ENCODE results near the gene RABIF. TPM values are rescaled to one million over a fixed set of nuclear protein-coding genes. Genes with fewer than 3 reads are reported as not detected.

RABIF gene
- total RNA-seq, 1 experiment from 2014 or later = 9.6 TPM

DNA sequence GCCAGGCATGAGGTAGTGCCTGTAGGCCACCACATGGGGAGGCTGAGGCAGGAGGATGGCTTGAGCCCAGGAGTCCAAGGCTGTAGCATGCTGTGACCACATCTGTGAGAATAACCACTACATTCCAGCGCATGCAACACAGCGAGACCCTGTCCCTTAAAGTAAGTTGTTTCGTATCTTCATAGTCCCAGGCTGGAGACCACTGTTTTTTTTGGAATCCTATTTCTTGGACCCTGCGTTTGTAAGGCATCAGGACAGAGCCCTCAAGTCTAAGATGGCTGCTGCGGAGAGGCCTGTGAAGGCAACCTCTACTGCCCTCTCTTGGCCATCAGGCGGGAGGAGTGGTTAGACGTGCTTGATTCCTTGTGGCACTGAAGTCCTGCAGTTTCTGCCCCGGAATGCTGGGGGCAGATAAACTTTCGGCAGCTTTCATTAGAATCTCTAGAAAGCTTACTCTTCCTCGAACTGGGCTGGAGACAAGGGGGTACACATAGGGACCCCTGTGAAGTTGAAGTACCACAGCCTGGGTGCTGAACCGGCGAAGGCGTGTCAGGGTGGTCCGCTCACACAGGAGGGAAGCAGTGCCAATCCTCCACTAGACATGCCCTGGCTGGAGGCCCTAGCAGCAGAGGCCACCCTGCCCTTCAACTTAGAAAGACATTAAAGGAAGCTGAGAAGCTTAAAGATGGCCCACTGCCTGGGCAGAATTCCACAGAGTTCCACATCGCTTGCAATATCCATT, 36.6 kb downstream of the RABIF start:
- Histone ChIP-seq H3K4me1 (peaks cover 20% of the 10 kb centered on the region), H3K27me3 (replicated peaks; ENCODE audit: control insufficient read depth, insufficient read depth, low read length) (no peaks in the 10 kb centered on the region), H3K4me3 (ENCODE audit: low read depth, low read length) (no peak overlapping the region), H3K36me3 (ENCODE audit: control insufficient read depth, insufficient read depth, low read length) (peaks cover 18% of the 10 kb centered on the region), H3K9me3 (no peaks in the 10 kb centered on the region)
- H3K27ac Mint-ChIP-seq (ENCODE audit: unreplicated experiment) = no peak overlapping the region
- POLR2A ChIA-PET = interaction anchor here (0.7 to 1.5 kb wide), 2 partner anchors 9 to 87 kb away, joined by 3 to 9 read pairs; no protein-coding TSS in a partner anchor
- H3K27me3 Mint-ChIP-seq (ENCODE audit: insufficient read depth, unreplicated experiment) = no peaks in the 10 kb centered on the region
- no peak overlapping the region for H3K4me3 Mint-ChIP-seq (ENCODE audit: unreplicated experiment)
- peak; percentile 71 to 73 for DNase-seq
- CTCF ChIA-PET = no interaction called here
- TF ChIP-seq, protein P1, sequence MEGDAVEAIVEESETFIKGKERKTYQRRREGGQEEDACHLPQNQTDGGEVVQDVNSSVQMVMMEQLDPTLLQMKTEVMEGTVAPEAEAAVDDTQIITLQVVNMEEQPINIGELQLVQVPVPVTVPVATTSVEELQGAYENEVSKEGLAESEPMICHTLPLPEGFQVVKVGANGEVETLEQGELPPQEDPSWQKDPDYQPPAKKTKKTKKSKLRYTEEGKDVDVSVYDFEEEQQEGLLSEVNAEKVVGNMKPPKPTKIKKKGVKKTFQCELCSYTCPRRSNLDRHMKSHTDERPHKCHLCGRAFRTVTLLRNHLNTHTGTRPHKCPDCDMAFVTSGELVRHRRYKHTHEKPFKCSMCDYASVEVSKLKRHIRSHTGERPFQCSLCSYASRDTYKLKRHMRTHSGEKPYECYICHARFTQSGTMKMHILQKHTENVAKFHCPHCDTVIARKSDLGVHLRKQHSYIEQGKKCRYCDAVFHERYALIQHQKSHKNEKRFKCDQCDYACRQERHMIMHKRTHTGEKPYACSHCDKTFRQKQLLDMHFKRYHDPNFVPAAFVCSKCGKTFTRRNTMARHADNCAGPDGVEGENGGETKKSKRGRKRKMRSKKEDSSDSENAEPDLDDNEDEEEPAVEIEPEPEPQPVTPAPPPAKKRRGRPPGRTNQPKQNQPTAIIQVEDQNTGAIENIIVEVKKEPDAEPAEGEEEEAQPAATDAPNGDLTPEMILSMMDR (IDR thresholded peaks at IDR 0.05; ENCODE audit: insufficient read depth in 1 of 2, low read depth in 1 of 2, low read length in 1 of 2, severe bottlenecking in 1 of 2, unreplicated experiment in 1 of 2) = peak; percentile 40 to 78
- peaks cover 44% of the 10 kb centered on the region for H3K36me3 Mint-ChIP-seq (ENCODE audit: insufficient read depth, unreplicated experiment)
- H3K9me3 Mint-ChIP-seq (ENCODE audit: unreplicated experiment) = no peaks in the 10 kb centered on the region
- H3K4me1 Mint-ChIP-seq (ENCODE audit: low read depth, unreplicated experiment) = peaks cover 20% of the 10 kb centered on the region
- intact Hi-C loops (cut with micrococcal nuclease; ENCODE audit: unreplicated experiment) = loop anchor here (1.0 to 2.0 kb wide), 2 partner anchors 41 to 92 kb away; no protein-coding TSS in a partner anchor
- no TSS peak for BruUV-seq (replicated peaks)

DNA sequence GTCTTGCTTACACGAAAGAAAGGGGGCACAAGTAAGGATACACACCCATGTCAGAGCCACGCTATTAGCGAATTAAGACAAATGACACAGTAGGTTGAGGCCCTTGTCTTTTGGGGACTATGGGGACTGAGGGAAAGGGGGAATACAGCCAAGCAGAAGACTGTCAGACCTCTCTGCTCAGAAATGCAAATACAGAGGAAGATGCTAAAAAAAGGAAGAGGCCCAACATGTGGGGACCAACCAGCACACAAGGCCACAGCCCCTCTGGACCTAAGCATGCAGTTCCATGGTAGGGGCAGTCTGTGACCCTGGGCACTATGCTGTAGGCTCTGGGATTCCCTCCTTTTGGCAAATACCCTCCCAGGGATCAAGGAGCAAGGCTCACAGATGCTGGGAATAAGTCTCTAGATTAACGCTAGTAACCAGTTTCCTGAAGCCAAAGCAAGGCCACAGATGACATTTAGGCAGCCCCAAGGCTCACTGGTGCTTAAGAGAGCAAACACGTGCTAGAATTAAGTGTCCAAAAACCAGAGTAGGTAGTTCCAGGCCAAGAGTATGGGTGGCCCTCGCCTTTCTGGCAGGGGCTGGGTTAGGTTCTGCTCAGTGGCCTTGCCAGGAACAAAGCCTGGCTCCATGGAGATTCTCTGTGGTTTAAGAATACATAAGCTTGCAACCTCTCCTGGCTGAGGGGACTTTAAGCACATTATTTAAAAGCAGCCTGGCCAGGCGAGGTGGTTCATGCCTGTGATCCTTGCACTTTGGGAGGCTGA, 38.2 kb downstream of the RABIF start:
- Mint-ChIP-seq H3K9me3 (ENCODE audit: unreplicated experiment) (no peaks in the 10 kb centered on the region), H3K4me3 (ENCODE audit: unreplicated experiment) (no peak overlapping the region), H3K27me3 (ENCODE audit: insufficient read depth, unreplicated experiment) (no peaks in the 10 kb centered on the region), H3K27ac (ENCODE audit: unreplicated experiment) (no peak overlapping the region), H3K36me3 (ENCODE audit: insufficient read depth, unreplicated experiment) (peaks cover 28% of the 10 kb centered on the region), H3K4me1 (ENCODE audit: low read depth, unreplicated experiment) (peaks cover 7% of the 10 kb centered on the region)
- H3K4me3 ChIP-seq (ENCODE audit: low read depth, low read length) = no peak overlapping the region
- peaks cover 8% of the 10 kb centered on the region for H3K4me1 ChIP-seq
- BruUV-seq (replicated peaks) = no TSS peak
- TF ChIP-seq, protein P1 (IDR thresholded peaks at IDR 0.05; ENCODE audit: insufficient read depth in 1 of 2, low read depth in 1 of 2, low read length in 1 of 2, severe bottlenecking in 1 of 2, unreplicated experiment in 1 of 2) = no peak
- ChIA-PET CTCF (interaction anchor here (0.6 to 1.0 kb wide), 2 partner anchors 204 to 422 kb away, joined by 4 to 8 read pairs; no protein-coding TSS in a partner anchor), POLR2A (no interaction called here)
- H3K9me3 ChIP-seq = no peaks in the 10 kb centered on the region
- no peak for DNase-seq
- intact Hi-C loops (cut with micrococcal nuclease; ENCODE audit: unreplicated experiment) = no loop called here
- no peaks in the 10 kb centered on the region for H3K27me3 ChIP-seq (replicated peaks; ENCODE audit: control insufficient read depth, insufficient read depth, low read length)
- peaks cover 14% of the 10 kb centered on the region for H3K36me3 ChIP-seq (ENCODE audit: control insufficient read depth, insufficient read depth, low read length)

DNA sequence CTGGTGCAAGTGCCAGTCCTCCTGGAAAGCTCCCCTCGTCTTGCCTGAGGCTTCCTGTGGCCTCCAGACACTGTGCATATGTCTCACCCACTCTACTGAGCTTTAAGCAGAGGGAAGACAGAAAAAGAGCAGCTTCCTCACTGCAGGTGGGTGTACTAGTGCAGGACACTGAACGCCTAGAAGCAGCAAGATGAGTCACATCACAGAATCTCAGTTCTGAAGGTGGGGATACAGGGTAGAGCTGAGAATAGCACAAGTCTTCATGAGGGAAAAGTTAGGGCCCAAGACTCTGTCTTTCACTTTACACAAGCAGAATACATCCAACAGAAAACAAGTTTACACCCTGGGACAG, 40.8 kb downstream of the RABIF start:
- no peaks in the 10 kb centered on the region for H3K27me3 Mint-ChIP-seq (ENCODE audit: insufficient read depth, unreplicated experiment)
- intact Hi-C loops (cut with micrococcal nuclease; ENCODE audit: unreplicated experiment) = no loop called here

More for the DNA sequence above, 40.8 kb downstream of the RABIF start:
- Mint-ChIP-seq H3K4me3 (ENCODE audit: unreplicated experiment) (no peak overlapping the region), H3K27ac (ENCODE audit: unreplicated experiment) (no peak overlapping the region), H3K4me1 (ENCODE audit: low read depth, unreplicated experiment) (peaks cover 7% of the 10 kb centered on the region), H3K9me3 (ENCODE audit: unreplicated experiment) (no peaks in the 10 kb centered on the region), H3K36me3 (ENCODE audit: insufficient read depth, unreplicated experiment) (peaks cover 22% of the 10 kb centered on the region)
- POLR2A ChIA-PET = no interaction called here
- no peak overlapping the region for H3K4me3 ChIP-seq (ENCODE audit: low read depth, low read length)
- TF ChIP-seq, protein P1 (IDR thresholded peaks at IDR 0.05; ENCODE audit: insufficient read depth in 1 of 2, low read depth in 1 of 2, low read length in 1 of 2, severe bottlenecking in 1 of 2, unreplicated experiment in 1 of 2) = no peak
- H3K4me1 ChIP-seq = no peaks in the 10 kb centered on the region
- CTCF ChIA-PET = no interaction called here
- H3K9me3 ChIP-seq = no peaks in the 10 kb centered on the region
- BruUV-seq (replicated peaks) = no TSS peak
- no peaks in the 10 kb centered on the region for H3K27me3 ChIP-seq (replicated peaks; ENCODE audit: control insufficient read depth, insufficient read depth, low read length)
- no peak for DNase-seq
- peaks cover 9% of the 10 kb centered on the region for H3K36me3 ChIP-seq (ENCODE audit: control insufficient read depth, insufficient read depth, low read length)
